Tibial artery (tissue), 4 donors: ENCODE measurements around the gene MCFD2.

Source experiments
- DNase-seq, 2 donors: peaks; one replicate each; pipeline ENCODE4 v3.0.0-alpha.2; 2019
- H3K27ac ChIP-seq, 2 donors: fragments of 200-600 bp; sonication (generic) in 1 of 2; 1 replicate in 1 of 2; 2 replicates in 1 of 2; pipeline ENCODE4 v1.5.1; 2018 to 2019; ENCODE audit warnings: mild to moderate bottlenecking in 1 of 2
- H3K27me3 ChIP-seq, 2 donors: fragments of 200-600 bp; sonication (generic) in 1 of 2; one replicate each; pipeline versions ENCODE4 v1.5.1 to v1.6.0; 2016 to 2019
- H3K36me3 ChIP-seq, 3 donors: fragments of 200-600 bp; sonication (generic) in 2 of 3; one replicate each; pipeline ENCODE4 v1.5.1; 2016 to 2019; ENCODE audit warnings: mild to moderate bottlenecking in 2 of 3
- H3K4me1 ChIP-seq, 4 donors: fragments of 200-600 bp; sonication (generic) in 2 of 4; 1 replicate in 3 of 4; 2 replicates in 1 of 4; pipeline ENCODE4 v1.5.1; 2016 to 2019
- H3K4me3 ChIP-seq, 2 donors: fragments of 200-600 bp; sonication (generic) in 1 of 2; 1 replicate in 1 of 2; 2 replicates in 1 of 2; pipeline ENCODE4 v1.5.1; 2018 to 2019; ENCODE audit warnings: mild to moderate bottlenecking in 2 of 2
- H3K9me3 ChIP-seq, 3 donors: fragments of 200-600 bp; sonication (generic) in 1 of 3; one replicate each; pipeline ENCODE4 v1.5.1; 2016 to 2019
- CTCF ChIP-seq, 2 experiments: fragments of 200-600 bp in 1 of 2; fragments of 450-650 bp in 1 of 2; IDR thresholded peaks; one replicate each; pipeline ENCODE4 v1.5.1; 2017 to 2019; ENCODE audit warnings: antibody characterized with exemption in 2 of 2, mild to moderate bottlenecking in 1 of 2, moderate library complexity in 1 of 2
- intact Hi-C: fragments of 100-400 bp; cut with DNase I; formaldehyde crosslinking; loops from one replicate; pipeline ENCODE4 v1.15.0; 2023; ENCODE audit warnings: low total_unique reads

MCFD2 gene

GRCh38 chr2:46924608-46925007 is 9.0 kb upstream of the MCFD2 start:
- H3K4me1 ChIP-seq: no peaks in the 10 kb centered on the region
- intact Hi-C loops: loop anchor here (10.0 kb wide), 1 partner anchor 400 kb away; no protein-coding TSS in a partner anchor
- H3K4me3 ChIP-seq: no peak overlapping the region
- no peak overlapping the region for H3K27ac ChIP-seq
- no peaks in the 10 kb centered on the region for H3K27me3 ChIP-seq
- TF ChIP-seq CTCF (IDR thresholded peaks at IDR 0.05): no peak
- H3K9me3 ChIP-seq: peaks cover 0 to 9% (median 0%) of the 10 kb centered on the region in 3 donors
- DNase-seq: no peak
- no peaks in the 10 kb centered on the region for H3K36me3 ChIP-seq

GRCh38 chr2:46924038-46924437 is 8.4 kb upstream of the MCFD2 start:
- no peaks in the 10 kb centered on the region for H3K4me1 ChIP-seq
- H3K27ac ChIP-seq: no peak overlapping the region
- no peaks in the 10 kb centered on the region for H3K27me3 ChIP-seq
- H3K4me3 ChIP-seq: no peak overlapping the region
- H3K9me3 ChIP-seq: peaks cover 0 to 9% (median 0%) of the 10 kb centered on the region in 3 donors
- no peaks in the 10 kb centered on the region for H3K36me3 ChIP-seq
- intact Hi-C loops: loop anchor here (10.0 kb wide), 1 partner anchor 401 kb away; no protein-coding TSS in a partner anchor
- DNase-seq: no peak
- TF ChIP-seq CTCF (IDR thresholded peaks at IDR 0.05): no peak

- intact Hi-C loops: loop anchor here (10.0 kb wide), 1 partner anchor 402 kb away; no protein-coding TSS in a partner anchor
- Histone ChIP-seq H3K36me3 (no peaks in the 10 kb centered on the region), H3K4me1 (no peaks in the 10 kb centered on the region), H3K27ac (no peak overlapping the region), H3K9me3 (peaks cover 0 to 9% (median 0%) of the 10 kb centered on the region in 3 donors), H3K4me3 (no peak overlapping the region), H3K27me3 (no peaks in the 10 kb centered on the region)
- TF ChIP-seq CTCF (IDR thresholded peaks at IDR 0.05): no peak
- no peak for DNase-seq
Observed at GRCh38 chr2:46923041-46923528, 7.5 kb upstream of the MCFD2 start.

DNA sequence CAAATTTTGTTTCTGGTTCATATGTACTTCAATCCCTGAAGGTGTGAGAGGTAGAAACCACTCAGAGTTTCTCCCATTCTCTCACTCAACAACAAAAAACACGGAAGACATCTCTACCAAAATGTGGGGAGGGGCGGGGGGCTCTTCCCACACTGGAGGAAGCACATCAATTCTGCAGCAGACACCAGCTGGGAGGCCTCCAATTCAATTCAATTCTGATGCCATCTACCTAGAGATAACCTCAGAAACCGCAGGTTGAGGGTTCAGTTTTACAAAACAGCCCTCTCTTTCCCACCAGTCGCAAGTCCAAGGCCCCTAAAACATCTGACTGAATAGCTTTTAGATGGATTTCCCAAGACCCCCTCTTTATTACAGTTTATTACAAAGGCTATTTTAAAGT is 7.0 kb upstream of the MCFD2 start:
- Histone ChIP-seq H3K9me3 (peaks cover 0 to 8% (median 0%) of the 10 kb centered on the region in 3 donors), H3K4me1 (no peaks in the 10 kb centered on the region), H3K27ac (no peak overlapping the region), H3K36me3 (no peaks in the 10 kb centered on the region), H3K27me3 (no peaks in the 10 kb centered on the region), H3K4me3 (no peak overlapping the region)
- DNase-seq: no peak
- TF ChIP-seq CTCF (IDR thresholded peaks at IDR 0.05): no peak
- intact Hi-C loops: loop anchor here (10.0 kb wide), 1 partner anchor 402 kb away; no protein-coding TSS in a partner anchor

DNA sequence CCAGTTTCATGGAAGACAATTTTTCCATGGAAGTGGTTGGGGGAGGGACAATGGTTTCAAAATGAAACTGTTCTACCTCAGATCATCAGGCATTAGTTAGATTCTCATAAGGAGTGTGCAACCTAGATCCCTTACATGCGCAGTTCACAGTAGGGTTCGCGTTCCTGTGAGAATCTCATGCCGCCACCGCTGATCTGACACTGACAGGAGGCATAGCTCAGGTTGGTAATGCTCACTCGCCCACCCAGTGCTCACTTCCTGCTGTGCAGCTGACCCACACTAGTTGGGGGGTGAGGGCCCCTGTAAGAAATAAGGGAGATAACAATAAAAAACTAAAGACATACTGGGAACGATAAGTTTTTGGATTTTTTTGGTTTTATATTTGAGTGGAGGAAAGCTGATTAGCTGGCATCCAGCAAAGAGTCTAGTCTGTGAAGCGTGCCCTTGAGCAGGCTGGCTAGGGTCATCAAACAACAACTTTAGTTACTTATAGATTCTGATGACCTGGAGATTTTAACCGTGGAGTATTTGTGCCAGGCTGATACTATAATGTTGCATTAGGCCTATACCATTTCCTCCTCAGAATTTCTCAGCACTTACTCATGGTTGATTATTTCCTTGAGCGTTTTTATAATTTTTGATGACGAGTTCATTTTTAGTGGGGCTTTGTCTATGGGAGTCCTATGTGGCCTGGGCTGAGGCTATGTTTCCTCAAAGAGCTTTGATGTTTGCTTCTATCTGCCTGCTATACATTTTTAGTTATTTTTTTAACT is 6.3 kb upstream of the MCFD2 start:
- TF ChIP-seq CTCF (IDR thresholded peaks at IDR 0.05): no peak
- H3K4me3 ChIP-seq: no peak overlapping the region
- no peaks in the 10 kb centered on the region for H3K27me3 ChIP-seq
- DNase-seq: no peak
- peaks cover 0 to 5% (median 2%) of the 10 kb centered on the region in 4 donors for H3K4me1 ChIP-seq
- intact Hi-C loops: loop anchor here (10.0 kb wide), 1 partner anchor 403 kb away; no protein-coding TSS in a partner anchor
- no peaks in the 10 kb centered on the region for H3K36me3 ChIP-seq
- no peak overlapping the region for H3K27ac ChIP-seq
- H3K9me3 ChIP-seq: peaks cover 0 to 1% (median 0%) of the 10 kb centered on the region in 3 donors
